OCI-LY1 (cell line): ENCODE results near the gene TNFRSF11A.

Source experiments
- H2AFZ ChIP-seq: fragments of 200-600 bp; sonication (generic), shearing (Covaris generic); 2 replicates; pipeline ENCODE4 v1.6.0; 2014; ENCODE audit warnings: antibody characterized with exemption, mild to moderate bottlenecking, low read length
- H3F3A ChIP-seq: fragments of 200-600 bp; sonication (generic), shearing (Covaris generic); 2 replicates; pipeline ENCODE4 v1.6.0; 2014; ENCODE audit warnings: mild to moderate bottlenecking, antibody characterized with exemption, low read length, moderate library complexity; ENCODE audit not compliant: insufficient read depth
- H3K27ac ChIP-seq: fragments of 200-600 bp; sonication (generic); 2 replicates; pipeline ENCODE4 v1.5.1; 2014; ENCODE audit warnings: low read length, mixed run types, mild to moderate bottlenecking, low read depth; ENCODE audit not compliant: poor library complexity, severe bottlenecking
- H3K27me3 ChIP-seq: fragments of 200-600 bp; sonication (generic); 2 replicates; pipeline ENCODE4 v1.6.0; 2014; ENCODE audit warnings: antibody characterized with exemption, mild to moderate bottlenecking, low read length, moderate library complexity; ENCODE audit not compliant: insufficient read depth
- H3K36me3 ChIP-seq: fragments of 200-600 bp; sonication (generic); 2 replicates; pipeline ENCODE4 v1.6.1; 2014; ENCODE audit warnings: mild to moderate bottlenecking, antibody characterized with exemption, low read length, moderate library complexity, mixed read lengths; ENCODE audit not compliant: insufficient read depth
- H3K4me1 ChIP-seq: fragments of 200-600 bp; sonication (generic); 2 replicates; pipeline ENCODE4 v1.5.1; 2014; ENCODE audit warnings: mild to moderate bottlenecking, low read length, moderate library complexity; ENCODE audit not compliant: insufficient read depth, severe bottlenecking
- H3K4me2 ChIP-seq: fragments of 200-600 bp; sonication (generic), shearing (Covaris generic); 2 replicates; pipeline ENCODE4 v1.6.1; 2014; ENCODE audit warnings: low read length
- H3K4me3 ChIP-seq: fragments of 200-600 bp; sonication (generic); 2 replicates; pipeline ENCODE4 v1.5.1; 2014; ENCODE audit warnings: low read length, low read depth, mild to moderate bottlenecking, mixed read lengths; ENCODE audit not compliant: poor library complexity, severe bottlenecking
- H3K79me2 ChIP-seq: fragments of 200-600 bp; shearing (Covaris generic); 2 replicates; pipeline ENCODE4 v1.6.1; 2016; ENCODE audit warnings: mixed run types, low read length, mixed read lengths; ENCODE audit not compliant: insufficient read depth
- H3K9ac ChIP-seq: fragments of 200-600 bp; sonication (generic), shearing (Covaris generic); 2 replicates; pipeline ENCODE4 v1.6.1; 2014; ENCODE audit warnings: mild to moderate bottlenecking, low read length, mixed read lengths
- H3K9me2 ChIP-seq: fragments of 200-600 bp; sonication (generic), shearing (Covaris generic); 2 replicates; pipeline ENCODE4 v1.6.1; 2014; ENCODE audit warnings: low read depth, mild to moderate bottlenecking, low read length, mixed read lengths
- H3K9me3 ChIP-seq: fragments of 200-600 bp; shearing (Covaris generic); 2 replicates; pipeline ENCODE4 v1.6.1; 2014; ENCODE audit warnings: low read length, mixed read lengths
- H4K20me1 ChIP-seq: fragments of 200-600 bp; sonication (generic), shearing (Covaris generic); 2 replicates; pipeline ENCODE4 v1.6.0; 2016; ENCODE audit warnings: mild to moderate bottlenecking, low read length; ENCODE audit not compliant: insufficient read depth
- CTCF ChIP-seq: fragments of 200-600 bp; sonication (generic), shearing (Covaris generic); IDR thresholded peaks from 2 replicates; pipeline ENCODE4 v1.5.1; 2017; ENCODE audit warnings: mild to moderate bottlenecking, antibody characterized with exemption, low read length, moderate library complexity, mixed read lengths
- EZH2 ChIP-seq: fragments of 200-600 bp; sonication (generic), shearing (Covaris generic); IDR thresholded peaks from 2 replicates; pipeline ENCODE4 v1.8.0; 2017; ENCODE audit warnings: borderline replicate concordance, mixed run types, mild to moderate bottlenecking, antibody characterized with exemption, low read length, moderate library complexity, mixed read lengths

The TNFRSF11A gene

GRCh38 chr18:62399781-62400308, 74.7 kb downstream of the TNFRSF11A start:
- H3K9me2 ChIP-seq = no peaks in the 10 kb centered on the region
- no peaks in the 10 kb centered on the region for H3K79me2 ChIP-seq
- H4K20me1 ChIP-seq = no peaks in the 10 kb centered on the region
- H3F3A ChIP-seq = no peaks in the 10 kb centered on the region
- H3K9ac ChIP-seq = no peak overlapping the region
- no peaks in the 10 kb centered on the region for H3K9me3 ChIP-seq
- no peak overlapping the region for H2AFZ ChIP-seq
- H3K4me2 ChIP-seq = no peak overlapping the region
- H3K27me3 ChIP-seq = no peaks in the 10 kb centered on the region; the same call in 1 of the 2 replicates
- H3K4me3 ChIP-seq = no peak overlapping the region
- TF ChIP-seq CTCF = no peak; the same call in 1 of the 2 replicates
- no peak for TF ChIP-seq EZH2
- H3K27ac ChIP-seq = no peak overlapping the region
- H3K4me1 ChIP-seq = no peaks in the 10 kb centered on the region
- no peaks in the 10 kb centered on the region for H3K36me3 ChIP-seq

- no peak overlapping the region for H3K4me3 ChIP-seq
- H3K9ac ChIP-seq = no peak overlapping the region
- no peaks in the 10 kb centered on the region for H3K4me1 ChIP-seq
- H3K27ac ChIP-seq = no peak overlapping the region
- H3K4me2 ChIP-seq = no peak overlapping the region
- H3K27me3 ChIP-seq = no peaks in the 10 kb centered on the region; the same call in 1 of the 2 replicates
- H3K9me3 ChIP-seq = no peaks in the 10 kb centered on the region
- no peaks in the 10 kb centered on the region for H3K79me2 ChIP-seq
- no peaks in the 10 kb centered on the region for H3K36me3 ChIP-seq
- no peaks in the 10 kb centered on the region for H4K20me1 ChIP-seq
- no peak overlapping the region for H2AFZ ChIP-seq
- H3F3A ChIP-seq = no peaks in the 10 kb centered on the region
- no peak for TF ChIP-seq CTCF
- no peak for TF ChIP-seq EZH2
- H3K9me2 ChIP-seq = no peaks in the 10 kb centered on the region
Observed at GRCh38 chr18:62400916-62401315, 75.8 kb downstream of the TNFRSF11A start.

GRCh38 chr18:62402342-62402948, 77.3 kb downstream of the TNFRSF11A start:
- Histone ChIP-seq H3F3A (no peaks in the 10 kb centered on the region), H4K20me1 (no peaks in the 10 kb centered on the region), H3K27ac (no peak overlapping the region), H3K36me3 (no peaks in the 10 kb centered on the region), H3K4me3 (no peak overlapping the region), H3K9ac (no peak overlapping the region), H3K4me2 (no peak overlapping the region), H3K27me3 (no peaks in the 10 kb centered on the region; the same call in 1 of the 2 replicates), H3K79me2 (no peaks in the 10 kb centered on the region), H3K9me2 (no peaks in the 10 kb centered on the region), H2AFZ (no peak overlapping the region), H3K9me3 (no peaks in the 10 kb centered on the region), H3K4me1 (no peaks in the 10 kb centered on the region)
- TF ChIP-seq CTCF = no peak
- TF ChIP-seq EZH2 = no peak
